SH-SY5Y (cell line): ENCODE data around the gene RNF123.

Experiments
- GATA2 ChIP-seq: IDR thresholded peaks from 2 replicates; pipeline ENCODE4 v1.6.1; 2011; ENCODE audit warnings: mild to moderate bottlenecking, low read depth, low read length
- GATA3 ChIP-seq: IDR thresholded peaks from 2 replicates; pipeline ENCODE4 v1.6.1; 2011; ENCODE audit warnings: low read depth, mild to moderate bottlenecking, low read length, moderate library complexity

DNA sequence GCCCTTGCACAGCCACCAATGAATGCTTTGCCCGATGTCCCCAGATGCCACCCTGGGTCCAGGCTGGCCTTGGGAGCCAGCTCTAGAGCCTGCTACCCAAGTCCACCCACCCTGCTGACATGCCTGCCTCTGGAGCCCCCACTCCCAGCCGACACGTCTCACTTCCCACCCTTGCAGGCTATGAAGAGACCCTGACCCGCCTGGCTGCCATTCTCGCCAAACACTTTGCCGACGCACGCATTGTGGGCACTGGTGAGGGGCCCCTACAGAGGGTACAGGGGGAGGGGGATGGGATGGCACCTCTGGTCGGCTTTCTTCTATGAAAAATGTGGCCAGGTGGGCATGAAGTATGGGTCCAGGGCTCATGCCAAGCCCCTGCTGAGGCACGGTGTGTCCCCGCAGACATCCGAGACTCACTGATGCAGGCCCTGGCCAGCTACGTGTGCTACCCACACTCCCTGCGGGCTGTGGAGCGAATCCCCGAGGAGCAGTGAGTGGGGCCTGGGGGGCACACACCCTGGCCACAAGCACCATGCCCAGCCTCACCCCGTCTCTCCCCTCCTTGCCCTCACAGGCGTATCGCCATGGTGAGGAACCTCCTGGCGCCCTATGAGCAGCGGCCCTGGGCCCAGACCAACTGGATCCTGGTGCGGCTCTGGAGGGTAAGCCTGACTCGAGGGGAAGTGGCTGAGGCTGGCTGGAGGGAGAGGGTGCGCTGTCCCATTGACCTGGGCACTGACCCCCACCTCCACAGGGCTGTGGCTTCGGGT is 24.2 kb downstream of the RNF123 start:
- TF ChIP-seq GATA3 (no peak), GATA2 (no peak)
